H1 (cell line): ENCODE measurements around the gene PLXDC2.

ENCODE experiments used
- POLR2A ChIP-seq, 2 experiments: IDR thresholded peaks; 1 replicate in 1 of 2; 2 replicates in 1 of 2; pipeline ENCODE4 v1.6.1; 2011; ENCODE audit warnings: low read depth in 2 of 2, low read length in 2 of 2, mild to moderate bottlenecking in 2 of 2; ENCODE audit errors: control extremely low read depth in 1 of 2
- POLR2AphosphoS5 ChIP-seq: IDR thresholded peaks from 2 replicates; pipeline ENCODE4 v1.6.1; 2011; ENCODE audit warnings: low read depth, low read length
- SP4 ChIP-seq: IDR thresholded peaks from 2 replicates; pipeline ENCODE4 v1.6.1; 2012; ENCODE audit warnings: low read length, inconsistent platforms
- TF ChIP-seq, protein P1 (sequence below), 3 experiments: IDR thresholded peaks; 1 replicate in 2 of 3; 2 replicates in 1 of 3; pipeline versions ENCODE4 v1.5.1 to v1.6.1; 2011; ENCODE audit warnings: low read length in 3 of 3, mild to moderate bottlenecking in 3 of 3, inconsistent platforms in 2 of 3, low read depth in 1 of 3, moderate library complexity in 1 of 3; ENCODE audit not compliant: insufficient read depth in 1 of 3; ENCODE audit errors: control extremely low read depth in 1 of 3
- TF ChIP-seq, protein P2 (sequence below): IDR thresholded peaks from 2 replicates; pipeline ENCODE4 v1.6.1; 2011; ENCODE audit warnings: low read length, improper control_type of control experiment

DNA sequence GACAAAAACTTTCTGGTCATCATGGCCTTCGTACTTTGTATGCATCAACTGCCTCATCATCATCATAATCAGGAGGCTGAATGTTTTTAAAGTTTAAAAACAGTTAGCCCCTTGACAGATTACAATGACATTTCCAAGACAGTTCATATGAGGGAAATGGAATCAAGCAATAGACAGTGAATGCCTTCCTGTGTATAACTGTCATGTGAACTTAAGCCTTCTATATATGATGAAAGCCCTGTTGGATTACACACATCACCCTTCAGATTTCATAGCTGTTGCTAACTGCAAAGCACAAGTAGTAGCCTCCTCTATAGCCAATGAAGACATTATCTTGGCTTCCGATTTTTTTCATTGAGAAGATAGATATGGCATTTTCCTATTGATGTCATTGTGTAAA lies 154.0 kb downstream of the PLXDC2 start:
- TF ChIP-seq POLR2AphosphoS5 (no peak), SP4 (no peak), POLR2A (IDR thresholded peaks at IDR 0.05; ENCODE audit: control extremely low read depth in 1 of 2, low read depth in 2 of 2, low read length in 2 of 2) (no peak)
- TF ChIP-seq, protein P1, sequence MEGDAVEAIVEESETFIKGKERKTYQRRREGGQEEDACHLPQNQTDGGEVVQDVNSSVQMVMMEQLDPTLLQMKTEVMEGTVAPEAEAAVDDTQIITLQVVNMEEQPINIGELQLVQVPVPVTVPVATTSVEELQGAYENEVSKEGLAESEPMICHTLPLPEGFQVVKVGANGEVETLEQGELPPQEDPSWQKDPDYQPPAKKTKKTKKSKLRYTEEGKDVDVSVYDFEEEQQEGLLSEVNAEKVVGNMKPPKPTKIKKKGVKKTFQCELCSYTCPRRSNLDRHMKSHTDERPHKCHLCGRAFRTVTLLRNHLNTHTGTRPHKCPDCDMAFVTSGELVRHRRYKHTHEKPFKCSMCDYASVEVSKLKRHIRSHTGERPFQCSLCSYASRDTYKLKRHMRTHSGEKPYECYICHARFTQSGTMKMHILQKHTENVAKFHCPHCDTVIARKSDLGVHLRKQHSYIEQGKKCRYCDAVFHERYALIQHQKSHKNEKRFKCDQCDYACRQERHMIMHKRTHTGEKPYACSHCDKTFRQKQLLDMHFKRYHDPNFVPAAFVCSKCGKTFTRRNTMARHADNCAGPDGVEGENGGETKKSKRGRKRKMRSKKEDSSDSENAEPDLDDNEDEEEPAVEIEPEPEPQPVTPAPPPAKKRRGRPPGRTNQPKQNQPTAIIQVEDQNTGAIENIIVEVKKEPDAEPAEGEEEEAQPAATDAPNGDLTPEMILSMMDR (IDR thresholded peaks at IDR 0.05; ENCODE audit: control extremely low read depth in 1 of 3, insufficient read depth in 1 of 3, low read depth in 1 of 3, low read length in 3 of 3): no peak
- TF ChIP-seq, protein P2, sequence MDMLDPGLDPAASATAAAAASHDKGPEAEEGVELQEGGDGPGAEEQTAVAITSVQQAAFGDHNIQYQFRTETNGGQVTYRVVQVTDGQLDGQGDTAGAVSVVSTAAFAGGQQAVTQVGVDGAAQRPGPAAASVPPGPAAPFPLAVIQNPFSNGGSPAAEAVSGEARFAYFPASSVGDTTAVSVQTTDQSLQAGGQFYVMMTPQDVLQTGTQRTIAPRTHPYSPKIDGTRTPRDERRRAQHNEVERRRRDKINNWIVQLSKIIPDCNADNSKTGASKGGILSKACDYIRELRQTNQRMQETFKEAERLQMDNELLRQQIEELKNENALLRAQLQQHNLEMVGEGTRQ: no peak
